ENCODE results near the gene EDN2. TPM values are rescaled to one million over a fixed set of nuclear protein-coding genes. Genes with fewer than 3 reads are reported as not detected.

The EDN2 gene
- total and polyA plus RNA-seq, 2 of the 8 experiments (the other 6 are each of a cell fraction or from before 2014, with no cell fraction given): 0.32 to 0.39 TPM

- H3K4me2 ChIP-seq (ENCODE audit: insufficient read depth in 1 of 2, low read depth in 2 of 2, low read length in 2 of 2): no peak overlapping the region
- WGBS, 2 experiments (ENCODE audit: extremely low coverage in 1 of 2, insufficient coverage in 1 of 2, insufficient read length in 1 of 2, insufficient replicate concordance in 2 of 2, low coverage in 1 of 2, low lambda C conversion rate in 2 of 2, missing lambda C conversion rate in 1 of 2): 87% methylated on average over 20 of the region's 20 CpGs; no CpG with 5 or more reads in 1 of the 2 experiments
- no peak overlapping the region for H3K14ac ChIP-seq (ENCODE audit: insufficient read length)
- H3K4me1 ChIP-seq (replicated peaks in 1 of 4; ENCODE audit: control insufficient read depth in 3 of 4, insufficient read depth in 4 of 4, low read length in 3 of 4): peaks cover 0 to 10% (median 6%) of the 10 kb centered on the region in 4 experiments; a peak in 5 of 7 replicates
- no peak overlapping the region for H3K27ac ChIP-seq (ENCODE audit: low read depth, low read length)
- no peaks in the 10 kb centered on the region for H4K20me1 ChIP-seq (replicated peaks in 1 of 2; ENCODE audit: control insufficient read depth in 1 of 2, insufficient read depth in 2 of 2, low read length in 2 of 2)
- H4K91ac ChIP-seq (replicated peaks; ENCODE audit: insufficient read length, low read length): no peak overlapping the region
- H2BK120ac ChIP-seq (replicated peaks; ENCODE audit: low read depth, low read length): no peak overlapping the region
- no peak overlapping the region for H2AK5ac ChIP-seq (ENCODE audit: low read depth, low read length)
- H2BK15ac ChIP-seq (ENCODE audit: low read length): no peak overlapping the region
- no peaks in the 10 kb centered on the region for H3K27me3 ChIP-seq (replicated peaks in 1 of 4; ENCODE audit: control insufficient read depth in 3 of 4, extremely low read depth in 1 of 4, insufficient read depth in 3 of 4, low read length in 3 of 4)
- CTCF ChIA-PET (ENCODE audit: partially characterized antibody): interaction anchor here (0.7 to 16.2 kb wide), 45 partner anchors 8 to 394 kb away, joined by 3 to 420 read pairs (median 8); partner anchors contain the start of genes EDN2 and FOXO6
- no peaks in the 10 kb centered on the region for H3K79me2 ChIP-seq (ENCODE audit: control insufficient read depth in 1 of 2, insufficient read depth in 2 of 2, low read length in 2 of 2)
- no peak overlapping the region for H3K56ac ChIP-seq (replicated peaks; ENCODE audit: insufficient read length, low read depth, low read length)
- DNase-seq (ENCODE audit: low read depth in 1 of 2, low spot score in 2 of 2): no peak
- H3K9me3 ChIP-seq (ENCODE audit: insufficient read depth in 2 of 2, low read depth in 1 of 2, low read length in 1 of 2): no peaks in the 10 kb centered on the region
- H3K23ac ChIP-seq (ENCODE audit: insufficient read length): no peak overlapping the region
- H2BK20ac ChIP-seq (ENCODE audit: low read length): no peak overlapping the region
- H3K79me1 ChIP-seq (ENCODE audit: low read depth, low read length): no peaks in the 10 kb centered on the region
- no peak overlapping the region for H3K4me3 ChIP-seq (ENCODE audit: extremely low read depth in 1 of 4, insufficient read depth in 2 of 4, low read depth in 3 of 4, low read length in 4 of 4)
- H3K9ac ChIP-seq (replicated peaks in 1 of 4; ENCODE audit: extremely low read depth in 1 of 4, low read depth in 3 of 4, low read length in 3 of 4): no peak overlapping the region
- no peak overlapping the region for H3K18ac ChIP-seq (ENCODE audit: extremely low read depth, low read length)
- no peaks in the 10 kb centered on the region for H3K23me2 ChIP-seq (ENCODE audit: low read depth, low read length)
- no peak for FAIRE-seq
- H2AFZ ChIP-seq (ENCODE audit: low read length): no peak overlapping the region
- H4K5ac ChIP-seq (ENCODE audit: insufficient read length, low read depth, low read length): no peak overlapping the region
- no peaks in the 10 kb centered on the region for H3K36me3 ChIP-seq (ENCODE audit: control insufficient read depth in 2 of 4, insufficient read depth in 4 of 4, low read length in 3 of 4)
- H2BK12ac ChIP-seq (ENCODE audit: low read depth, low read length): no peak overlapping the region
- H3K4ac ChIP-seq (replicated peaks; ENCODE audit: insufficient read length, low read depth, low read length): no peak overlapping the region
- POLR2A ChIA-PET (ENCODE audit: partially characterized antibody): interaction anchor here (0.9 kb wide), 1 partner anchor 14 kb away, joined by 3 read pairs; no protein-coding TSS in a partner anchor
- H4K8ac ChIP-seq (ENCODE audit: extremely low read depth, insufficient read depth, low read length): no peak overlapping the region
- H2BK5ac ChIP-seq (ENCODE audit: low read depth, low read length): no peak overlapping the region
- no peak for TF ChIP-seq SP1 (IDR thresholded peaks at IDR 0.05; ENCODE audit: low read depth, low read length)
- no peak for TF ChIP-seq ATF3 (IDR thresholded peaks at IDR 0.05; ENCODE audit: insufficient read depth, low read depth, low read length)
- TF ChIP-seq FOSL1 (IDR thresholded peaks at IDR 0.05; ENCODE audit: insufficient read depth, low read depth, low read length): no peak
- no peak for TF ChIP-seq KDM4A (IDR thresholded peaks at IDR 0.05; ENCODE audit: low read depth, low read length, severe bottlenecking)
- TF ChIP-seq BACH1 (IDR thresholded peaks at IDR 0.05; ENCODE audit: low read length): no peak
- no peak for TF ChIP-seq KDM1A (IDR thresholded peaks at IDR 0.05; ENCODE audit: borderline replicate concordance, low read length)
- TF ChIP-seq SIRT6 (IDR thresholded peaks at IDR 0.05; ENCODE audit: low read length): no peak
- no peak for TF ChIP-seq HDAC2 (IDR thresholded peaks at IDR 0.05; ENCODE audit: borderline replicate concordance in 1 of 2, low read depth in 2 of 2, low read length in 2 of 2)
- no peak for TF ChIP-seq EP300 (IDR thresholded peaks at IDR 0.05; ENCODE audit: borderline replicate concordance in 1 of 2, low read depth in 2 of 2, low read length in 2 of 2)
Measured at GRCh38 chr1:41431490-41432350, 52.8 kb downstream of the EDN2 start.
